GM19240 (cell line): Measurements from ENCODE around the gene TRAF1.
A peak's percentile ranks its signal among the peaks of the same experiment; 100 is the strongest.

Source experiments
- DNase-seq: peaks from one replicate; pipeline ENCODE4 v3.0.0; 2011; ENCODE audit warnings: low spot score; ENCODE audit not compliant: insufficient read length

Gene TRAF1

DNA sequence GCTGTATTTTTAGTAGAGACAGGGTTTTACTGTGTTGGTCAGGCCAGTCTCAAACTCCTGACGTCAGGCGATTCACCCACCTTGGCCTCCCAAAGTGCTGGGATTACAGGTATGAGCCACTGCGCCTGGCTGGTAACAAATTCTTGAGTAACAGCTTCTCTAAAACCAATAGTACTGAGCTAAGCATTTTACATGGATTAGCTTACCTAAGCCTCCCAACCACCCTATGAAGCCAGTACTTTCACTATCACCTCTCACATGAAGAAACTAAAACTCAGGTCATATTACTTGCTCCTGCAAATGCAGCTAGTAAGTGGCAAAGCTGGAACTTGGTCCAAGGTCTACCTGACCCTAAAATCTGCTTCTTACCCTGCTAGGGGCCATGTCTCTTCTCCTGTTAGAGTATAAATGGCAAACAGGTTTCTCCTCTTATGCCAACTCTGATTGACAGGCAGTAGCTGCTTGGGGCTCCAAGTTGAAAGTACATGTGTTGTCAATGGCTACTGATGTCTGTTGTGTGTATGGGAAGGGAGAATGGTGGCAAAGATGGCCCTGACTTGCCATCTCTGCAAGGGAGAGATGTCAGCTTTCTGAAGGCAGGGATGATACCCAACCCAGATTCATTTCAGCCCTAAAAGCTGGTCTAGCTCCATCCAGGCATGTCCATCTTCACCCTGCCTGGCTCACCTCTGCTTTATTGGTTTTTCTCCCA is 53.6 kb downstream of the TRAF1 start:
- no peak for DNase-seq

DNA sequence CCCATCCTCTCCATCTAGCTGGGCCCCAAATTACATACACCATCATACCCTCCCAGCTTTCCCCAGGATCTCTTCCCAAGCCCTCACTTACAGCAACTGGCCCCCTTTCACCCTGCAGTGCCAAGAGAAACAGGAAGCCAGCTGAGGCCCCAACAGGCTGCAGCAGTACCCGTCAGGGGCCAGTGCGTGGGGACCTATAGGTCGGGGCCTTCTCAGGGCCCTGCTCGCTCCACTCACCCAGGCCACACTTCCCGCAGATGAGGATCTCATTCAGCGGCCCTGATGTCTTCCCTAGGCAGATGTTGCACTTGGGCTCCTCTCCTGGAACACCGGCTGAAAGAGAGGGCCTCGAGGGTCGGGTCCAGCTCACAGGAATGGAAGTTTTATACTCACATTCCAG is 56.4 kb downstream of the TRAF1 start:
- DNase-seq: no peak

DNA sequence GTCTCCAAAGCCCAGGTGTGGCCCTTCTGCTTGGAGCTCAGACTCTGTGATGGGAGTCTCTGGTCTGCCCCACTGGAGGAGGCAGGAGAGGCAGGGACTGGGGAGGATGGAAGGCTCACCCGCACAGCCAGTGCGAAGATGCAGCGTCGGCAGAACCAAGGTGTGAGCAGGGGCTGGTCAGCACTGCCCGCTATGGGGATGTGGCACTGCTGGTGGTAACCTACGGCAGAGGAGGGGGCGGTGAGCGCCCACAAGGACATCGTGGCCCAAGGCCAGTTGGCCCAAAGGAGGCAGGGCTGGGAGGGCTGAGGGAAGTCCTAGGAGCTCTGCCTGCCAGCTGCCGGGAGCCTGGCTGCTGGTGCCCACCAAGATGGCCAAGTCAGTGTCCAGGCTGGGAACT is 56.9 kb downstream of the TRAF1 start:
- no peak for DNase-seq

DNA sequence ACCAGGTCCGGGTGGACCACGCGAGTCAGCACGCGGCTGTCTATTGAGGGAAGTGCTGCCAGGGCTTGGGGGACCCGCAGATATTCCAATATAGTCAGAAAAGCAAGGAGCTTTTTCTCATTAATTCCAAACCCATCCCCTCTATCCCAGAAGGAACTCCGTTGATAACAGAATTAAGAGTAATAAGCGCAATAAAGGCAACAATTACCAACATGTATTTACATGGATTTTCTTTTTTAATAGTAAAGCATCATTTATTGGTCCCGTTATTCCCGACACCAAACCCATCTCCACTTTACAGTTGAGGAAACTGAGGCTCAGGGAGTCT is 57.3 kb downstream of the TRAF1 start:
- DNase-seq: no peak

DNA sequence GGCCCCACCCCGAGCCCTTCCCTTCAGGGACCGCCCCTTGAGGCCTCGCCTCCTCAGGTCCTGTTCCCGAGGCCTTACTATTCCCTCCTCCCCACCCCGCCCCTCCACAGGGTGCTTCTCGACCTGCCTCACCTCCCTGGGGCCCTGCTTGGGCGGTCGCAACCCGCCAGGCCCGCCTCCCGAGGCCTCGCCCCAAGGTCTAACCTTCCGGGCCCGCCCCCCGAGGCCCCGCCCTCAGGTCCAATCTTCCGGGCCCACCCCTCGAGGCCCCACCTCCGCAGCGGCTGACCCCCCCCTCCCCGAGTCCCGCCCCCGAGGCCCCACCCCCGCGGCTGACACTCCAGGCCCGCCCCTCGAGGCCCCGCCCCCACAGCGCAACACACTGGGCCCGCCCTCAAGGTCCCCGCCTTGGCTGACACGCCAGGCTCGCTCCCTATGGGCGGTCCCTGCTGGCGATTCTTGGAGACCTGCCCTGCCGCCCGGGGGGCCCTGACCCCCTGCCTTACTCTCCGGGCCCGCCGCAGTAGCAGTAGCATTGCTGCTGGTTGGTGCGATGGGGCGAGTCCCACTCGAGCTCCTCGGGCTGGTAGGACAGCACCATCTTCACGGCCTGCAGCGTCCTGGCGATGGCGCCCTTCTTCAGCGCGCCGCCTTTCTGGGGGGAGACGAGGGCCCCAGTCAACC is 57.8 kb downstream of the TRAF1 start:
- peak; percentile 91 for DNase-seq

DNA sequence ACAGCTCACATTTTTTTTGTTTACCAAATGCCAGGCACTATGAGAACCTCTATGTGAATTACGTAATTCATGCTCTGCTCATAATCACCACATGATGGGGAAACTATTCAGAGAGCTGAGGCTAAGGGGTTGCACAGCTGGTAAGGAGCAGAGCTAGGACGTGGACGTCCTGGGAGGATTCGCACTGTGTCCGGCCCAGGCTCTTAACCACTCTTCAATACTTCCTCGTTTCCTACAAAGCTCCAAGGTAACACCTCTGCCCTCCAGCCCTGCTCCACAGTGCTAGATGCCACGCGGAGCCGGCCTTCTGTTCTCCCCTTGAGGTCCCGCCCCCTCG is 58.3 kb downstream of the TRAF1 start:
- DNase-seq: no peak

DNA sequence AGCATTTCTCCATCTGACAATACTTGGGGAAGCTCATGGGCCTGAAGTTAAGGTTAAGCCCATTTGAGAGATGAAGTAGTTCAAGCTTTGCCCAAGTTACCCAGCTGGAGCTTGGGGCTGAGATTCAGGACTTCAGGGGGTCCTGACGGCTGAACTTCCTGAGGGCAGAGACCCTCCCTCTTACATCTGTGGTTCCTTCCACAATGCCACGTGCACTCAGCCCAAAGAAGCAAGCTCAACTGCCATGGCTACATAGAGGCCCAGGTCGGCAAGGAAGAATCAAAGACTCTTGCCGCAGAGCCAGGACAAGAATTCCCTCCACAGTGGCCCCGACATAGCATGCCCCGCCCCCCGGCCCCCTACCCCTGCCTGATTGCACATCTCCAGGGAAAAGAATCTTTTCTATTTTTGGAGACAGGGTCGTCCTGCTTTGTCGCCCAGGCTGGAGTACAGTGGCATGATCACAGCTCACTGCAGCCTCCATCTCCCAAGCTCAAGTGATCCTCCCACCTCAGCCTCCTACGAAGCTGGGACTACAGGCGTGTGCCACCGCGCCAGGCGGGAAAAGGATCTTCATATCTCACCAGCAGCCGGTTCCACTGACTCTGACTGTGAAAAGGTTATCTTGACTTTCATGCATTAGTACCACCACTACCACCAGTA is 58.8 kb downstream of the TRAF1 start:
- DNase-seq: no peak

DNA sequence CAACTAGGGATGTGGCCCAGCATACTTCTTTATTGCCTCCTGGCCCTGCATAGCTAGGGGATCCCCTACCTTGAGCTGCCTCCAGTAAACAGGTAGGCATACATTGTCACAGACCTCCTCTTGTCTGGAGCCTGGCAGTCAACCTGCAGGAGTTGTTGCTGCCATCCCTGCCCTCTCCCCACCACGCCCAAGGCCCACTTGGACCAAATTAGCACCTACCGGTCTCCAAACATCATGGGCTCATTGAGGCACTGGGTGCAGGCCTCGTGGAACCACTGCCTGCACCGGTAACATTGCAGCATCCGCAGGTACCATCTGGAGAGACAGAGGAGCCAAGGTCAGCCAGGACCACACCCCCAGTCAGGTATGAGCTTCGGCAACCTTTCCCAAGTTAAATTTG is 59.9 kb downstream of the TRAF1 start:
- DNase-seq: no peak

DNA sequence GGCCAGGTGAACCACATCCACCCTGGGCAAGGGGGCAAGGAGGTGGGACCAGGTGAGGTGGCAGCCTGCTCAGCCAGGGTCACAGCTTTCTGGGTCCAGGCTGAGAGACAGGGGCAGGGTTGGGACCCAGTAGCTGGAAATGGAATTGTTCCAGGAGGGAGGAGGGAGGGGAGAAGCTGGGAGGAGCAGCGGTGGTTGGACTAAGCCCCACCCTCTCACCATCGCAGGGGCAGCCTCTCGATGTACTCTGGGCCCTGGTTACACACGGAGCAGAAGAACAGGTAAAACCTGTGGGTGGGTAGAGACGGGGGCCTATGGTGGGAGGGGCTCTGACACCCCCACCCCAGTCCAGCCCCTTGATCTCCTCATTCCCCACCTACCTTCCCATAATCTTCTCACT is 60.8 kb downstream of the TRAF1 start:
- no peak for DNase-seq

DNA sequence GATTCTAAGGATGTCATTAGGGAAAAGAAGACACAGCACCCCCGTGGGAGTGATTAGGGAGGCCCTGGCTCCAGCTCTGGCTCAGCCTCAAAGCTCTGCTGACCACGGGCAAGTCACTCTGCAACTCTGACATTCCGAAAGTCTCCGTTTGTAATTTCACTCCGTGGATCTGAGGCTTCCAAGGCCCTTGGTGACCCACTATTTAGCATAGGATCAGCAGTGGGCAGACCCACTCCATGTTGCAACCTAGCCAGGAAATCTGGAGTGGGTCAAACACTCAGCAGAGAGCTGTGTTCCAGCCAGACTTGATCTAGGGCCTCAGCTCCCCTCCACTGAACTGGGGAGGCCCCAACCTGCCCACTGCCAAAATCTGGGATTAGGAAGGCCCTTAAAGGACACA is 61.4 kb downstream of the TRAF1 start:
- DNase-seq: no peak

DNA sequence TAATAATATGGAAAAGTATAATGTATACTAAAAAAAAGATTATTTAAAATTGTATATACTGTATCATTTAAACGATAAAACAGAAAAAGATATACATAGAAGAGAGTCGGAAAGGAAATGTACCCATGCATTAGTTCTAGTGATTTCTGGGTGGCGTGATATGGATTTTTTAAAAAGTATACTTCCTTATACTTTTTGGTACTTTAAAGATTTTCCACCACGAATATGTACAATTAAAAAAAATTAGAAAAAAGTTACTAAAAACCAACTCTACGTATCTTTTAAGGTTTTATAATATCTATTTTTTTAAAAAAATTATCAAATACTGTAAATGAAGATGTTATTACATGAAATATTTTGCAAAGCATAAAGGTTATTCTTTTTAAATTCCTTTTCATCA is 61.9 kb downstream of the TRAF1 start:
- no peak for DNase-seq

DNA sequence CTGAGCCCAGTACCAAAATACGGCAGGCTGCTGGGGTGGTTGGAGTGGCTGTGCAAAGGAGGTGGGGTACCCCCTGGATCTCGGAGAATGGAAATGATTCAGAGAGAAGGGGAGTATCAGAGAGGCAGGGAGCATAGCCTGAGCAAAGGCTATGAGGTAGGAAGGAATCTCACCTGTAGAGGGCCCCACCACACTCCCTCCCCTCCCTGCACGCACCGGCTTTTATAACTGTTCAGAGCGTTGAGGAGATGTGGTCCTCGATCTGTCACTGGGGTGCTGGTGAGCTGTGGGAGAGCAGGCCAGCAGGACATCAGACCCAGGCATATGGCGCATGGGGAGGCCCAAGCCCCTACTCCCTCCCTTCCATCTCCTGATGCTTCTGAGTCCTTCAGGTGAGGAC is 62.8 kb downstream of the TRAF1 start:
- DNase-seq: no peak

DNA sequence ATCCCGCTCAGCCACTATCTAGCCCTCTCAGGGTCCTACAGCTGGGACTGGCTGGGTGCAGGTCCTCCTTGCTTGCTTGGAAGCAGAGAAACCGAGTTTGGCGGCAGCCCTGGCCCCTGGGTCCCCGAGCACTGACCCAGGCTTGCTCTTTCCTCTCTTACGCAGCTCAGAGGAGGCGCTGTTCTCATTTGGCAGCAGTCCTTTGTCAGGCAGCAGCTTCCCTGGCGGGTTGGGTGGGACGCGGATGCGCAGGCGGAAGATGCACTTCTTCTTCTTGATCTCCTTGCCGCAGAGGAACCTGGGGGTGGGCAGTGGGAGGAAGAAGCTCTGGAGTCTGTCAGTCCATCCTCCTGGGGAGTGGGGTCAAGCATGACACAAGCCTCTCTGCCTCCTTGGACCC is 64.1 kb downstream of the TRAF1 start:
- no peak for DNase-seq

DNA sequence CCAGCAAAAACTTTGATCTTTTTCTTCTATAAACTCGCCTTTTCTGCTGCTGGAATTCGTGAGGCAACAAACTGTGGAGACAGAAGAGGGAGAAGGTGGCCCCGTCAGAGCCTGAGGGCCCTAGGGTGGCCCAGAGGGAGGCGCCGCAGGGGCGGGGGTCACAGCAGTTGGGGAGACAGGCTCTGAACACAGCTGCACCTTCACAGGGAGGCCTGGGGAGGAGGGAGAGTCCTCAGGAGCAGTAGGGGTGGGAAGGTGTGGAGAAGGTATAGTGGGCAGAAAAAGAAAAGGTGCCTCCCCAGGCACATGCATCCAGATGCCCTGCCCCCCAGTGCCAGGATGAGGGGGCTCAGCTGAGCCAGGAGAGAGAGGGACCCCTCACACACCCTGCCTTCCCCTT is 64.7 kb downstream of the TRAF1 start:
- no peak for DNase-seq

DNA sequence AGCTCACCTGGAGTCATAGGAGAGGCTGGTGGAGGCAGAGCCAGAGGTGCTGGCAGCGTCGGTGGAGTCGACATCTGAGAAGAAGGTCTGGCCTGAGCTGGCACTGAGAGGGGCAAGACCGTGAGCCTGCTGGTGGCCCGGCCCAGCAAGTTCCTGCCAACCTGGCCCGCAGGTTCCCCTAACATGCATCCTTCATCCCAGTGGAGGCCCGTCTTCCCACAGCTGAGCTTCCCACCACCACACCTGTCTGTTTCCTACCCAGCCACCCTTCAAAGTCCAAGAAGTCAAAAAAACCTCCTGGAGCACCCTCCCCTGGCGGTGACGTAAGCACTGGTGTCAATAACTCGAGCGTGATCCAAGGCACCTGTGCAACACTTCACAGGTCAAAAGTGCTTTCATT is 66.5 kb downstream of the TRAF1 start:
- DNase-seq: no peak

DNA sequence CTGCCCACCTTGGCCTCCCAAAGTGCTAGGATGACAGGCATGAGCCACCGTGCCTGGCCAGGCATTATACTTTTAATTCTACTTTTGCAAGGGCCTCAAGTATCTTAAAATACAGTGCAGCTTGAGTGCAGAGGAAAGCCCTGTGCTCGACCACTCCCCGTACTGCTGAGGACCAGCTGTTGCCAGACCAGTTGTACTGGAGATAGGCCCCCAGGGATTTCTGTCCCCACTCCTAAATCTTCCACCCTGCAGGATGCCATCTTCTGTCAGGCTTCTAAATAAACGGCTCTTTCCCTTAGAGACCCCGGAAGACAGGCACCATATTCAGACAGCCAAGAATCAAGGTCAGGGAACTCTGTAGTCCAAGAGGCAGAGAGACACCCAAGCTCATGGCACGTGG is 67.2 kb downstream of the TRAF1 start:
- DNase-seq: no peak

DNA sequence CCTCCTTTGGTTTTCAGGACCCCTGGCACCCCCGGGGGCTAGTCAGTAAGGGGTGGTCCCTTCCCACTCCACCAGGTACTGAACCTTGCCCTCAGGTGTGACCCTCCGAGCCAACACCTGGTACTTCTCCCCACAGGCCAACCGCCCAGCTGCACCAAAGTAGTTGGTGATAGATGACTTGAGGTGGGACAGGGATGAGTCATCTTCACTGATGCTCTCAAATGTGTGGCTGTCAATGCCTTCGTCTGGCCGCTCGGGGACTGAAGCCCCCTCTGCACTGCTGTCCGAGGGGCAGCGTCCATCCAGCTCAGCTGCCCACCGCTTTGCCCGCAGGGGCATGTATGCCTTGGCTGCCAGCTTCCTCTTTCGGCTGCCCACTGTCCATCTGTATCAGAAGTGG is 68.7 kb downstream of the TRAF1 start:
- no peak for DNase-seq

DNA sequence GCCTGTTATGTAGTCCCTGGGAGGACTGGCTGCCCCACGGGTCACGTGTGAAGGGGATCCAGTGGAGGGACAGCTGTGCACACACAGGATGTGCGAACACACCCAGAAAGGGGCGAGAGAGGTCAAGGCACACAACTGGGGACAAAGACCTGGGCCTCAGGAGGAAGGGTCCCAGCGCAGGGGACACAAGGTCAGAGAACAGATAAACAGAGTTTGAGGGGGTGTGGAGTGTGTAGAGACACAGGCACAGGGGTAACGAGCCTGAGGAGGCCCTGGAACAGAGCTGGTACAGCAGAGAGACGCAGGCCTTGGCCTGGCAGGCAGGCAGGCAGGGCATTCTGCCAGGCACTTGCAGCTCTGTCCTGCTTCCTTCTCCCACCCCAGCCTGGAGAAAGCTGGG is 69.1 kb downstream of the TRAF1 start:
- no peak for DNase-seq

DNA sequence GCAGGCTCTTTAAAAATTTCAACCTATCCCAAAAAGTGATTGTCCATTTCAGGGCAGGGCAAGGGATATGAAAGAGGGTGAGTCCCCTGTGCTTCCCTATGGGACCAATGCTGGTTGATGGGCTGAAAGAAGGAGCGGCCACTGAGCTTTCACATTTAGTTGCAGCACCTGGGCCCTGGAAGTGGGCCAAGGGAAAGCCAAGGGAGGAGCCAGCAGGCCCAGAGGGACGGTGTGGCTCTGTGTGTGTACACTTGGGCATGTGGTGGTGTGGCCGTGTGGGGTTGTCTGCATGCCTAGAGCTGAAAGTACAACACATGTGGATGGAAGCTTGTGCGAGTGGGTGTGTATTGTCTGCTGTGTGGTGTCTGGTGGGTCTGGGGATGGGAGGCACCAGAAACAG is 69.9 kb downstream of the TRAF1 start:
- DNase-seq: no peak

DNA sequence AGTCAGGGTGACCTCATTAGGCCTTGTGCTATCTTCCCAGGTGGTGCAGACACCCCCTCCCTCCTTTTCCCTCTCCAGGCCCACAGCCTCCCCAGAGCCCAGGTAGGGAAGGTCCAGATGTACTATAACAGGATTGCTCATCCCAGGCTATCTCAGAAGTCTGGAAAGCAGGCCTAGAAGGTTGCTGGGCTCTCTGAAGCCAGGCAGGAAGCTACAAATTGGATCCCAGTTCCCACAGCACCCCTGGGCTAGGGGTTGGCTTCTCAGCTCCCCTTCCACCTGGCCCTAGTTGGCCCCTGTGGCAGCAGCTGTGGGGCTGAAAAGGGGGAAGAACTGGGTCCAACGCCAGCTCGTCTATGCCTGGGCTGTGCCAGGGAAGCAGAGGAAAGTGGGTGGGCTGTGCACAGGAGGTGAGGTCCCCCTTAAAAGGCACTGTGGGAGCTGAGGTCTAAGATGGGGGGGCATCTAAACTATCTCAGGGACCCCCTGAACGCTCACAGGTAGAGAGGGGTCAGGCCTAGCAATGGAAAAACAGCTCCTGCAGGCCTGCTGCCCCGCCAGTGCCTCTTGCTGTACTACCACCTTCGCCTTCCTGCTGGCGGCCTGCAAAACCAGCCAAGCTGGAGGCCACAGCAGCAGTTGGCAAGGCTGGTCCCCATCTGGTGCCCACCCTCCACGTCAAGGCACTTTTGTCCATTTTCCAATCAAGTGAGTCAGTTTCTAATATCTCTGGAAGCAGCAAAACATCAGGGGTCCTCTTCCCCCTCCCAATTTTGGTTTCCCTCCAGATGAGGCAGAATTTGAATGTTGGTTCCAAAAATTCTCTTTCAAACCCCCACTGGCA is 70.5 kb downstream of the TRAF1 start:
- DNase-seq: no peak

DNA sequence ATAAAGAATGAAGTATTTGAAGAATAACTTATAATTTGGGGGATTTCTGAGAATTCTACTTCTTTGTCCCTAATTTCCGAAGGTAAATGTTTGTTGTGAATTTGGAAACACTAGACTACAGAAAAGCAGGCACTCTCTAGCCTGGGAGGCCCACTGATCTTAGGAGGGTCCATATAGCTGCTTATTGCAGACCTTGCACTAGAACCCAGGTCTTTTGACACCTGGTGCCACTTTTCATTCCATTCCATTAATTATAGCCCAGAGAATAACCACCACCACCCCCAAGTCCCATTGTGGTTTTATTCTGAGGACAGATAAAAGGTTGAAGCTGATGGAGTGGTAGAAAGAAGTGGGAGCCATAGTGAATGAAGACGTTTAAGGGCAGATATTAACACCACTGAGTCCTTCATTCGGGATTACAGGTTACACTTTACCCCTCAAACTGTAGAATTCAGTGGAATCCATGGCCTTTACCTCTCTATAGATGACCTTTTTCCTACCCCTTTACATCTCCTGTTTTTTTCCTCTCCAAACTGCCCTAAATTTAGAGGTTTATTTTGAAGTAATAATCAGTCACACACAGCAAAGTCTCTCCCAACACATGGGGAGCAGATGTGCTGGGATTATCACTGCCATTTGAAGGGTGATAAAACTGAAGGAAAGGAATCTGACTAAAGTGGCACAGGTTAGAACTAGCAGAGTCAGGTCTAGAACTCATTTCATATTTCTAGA is 71.8 kb downstream of the TRAF1 start:
- no peak for DNase-seq

DNA sequence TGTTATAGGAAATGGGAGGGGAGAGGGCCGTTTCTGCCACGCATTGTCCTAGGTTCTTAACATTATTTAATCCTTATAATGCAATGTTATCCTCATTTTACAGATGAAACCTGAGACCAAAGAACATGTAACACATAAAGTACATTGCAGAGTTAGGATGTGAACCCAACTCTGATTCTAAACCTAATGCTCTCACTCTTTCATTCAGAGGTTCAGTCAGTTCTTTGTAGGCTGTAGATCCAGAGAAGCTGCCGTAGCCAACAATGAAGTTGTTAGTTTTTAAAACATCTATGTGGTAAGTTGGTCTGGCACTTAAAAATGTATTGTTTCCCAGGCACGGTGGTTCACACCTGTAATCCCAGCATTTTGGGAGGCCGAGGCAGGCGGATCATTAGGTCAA is 73.4 kb downstream of the TRAF1 start:
- no peak for DNase-seq
